Activated CD4-positive, alpha-beta T cell treated with anti-CD3 and anti-CD28 coated beads, Interleukin-2, Interleukin-6, amounts not matched to agents 100 ng/mL and 50 ng/mL, durations not matched to agents 16 hours and 8 hours (primary cell): Measurements from ENCODE around the gene SRP68.

Experiments used
- DNase-seq: peaks from one replicate; pipeline ENCODE4 v3.0.0-alpha.2; 2020

Gene SRP68

DNA sequence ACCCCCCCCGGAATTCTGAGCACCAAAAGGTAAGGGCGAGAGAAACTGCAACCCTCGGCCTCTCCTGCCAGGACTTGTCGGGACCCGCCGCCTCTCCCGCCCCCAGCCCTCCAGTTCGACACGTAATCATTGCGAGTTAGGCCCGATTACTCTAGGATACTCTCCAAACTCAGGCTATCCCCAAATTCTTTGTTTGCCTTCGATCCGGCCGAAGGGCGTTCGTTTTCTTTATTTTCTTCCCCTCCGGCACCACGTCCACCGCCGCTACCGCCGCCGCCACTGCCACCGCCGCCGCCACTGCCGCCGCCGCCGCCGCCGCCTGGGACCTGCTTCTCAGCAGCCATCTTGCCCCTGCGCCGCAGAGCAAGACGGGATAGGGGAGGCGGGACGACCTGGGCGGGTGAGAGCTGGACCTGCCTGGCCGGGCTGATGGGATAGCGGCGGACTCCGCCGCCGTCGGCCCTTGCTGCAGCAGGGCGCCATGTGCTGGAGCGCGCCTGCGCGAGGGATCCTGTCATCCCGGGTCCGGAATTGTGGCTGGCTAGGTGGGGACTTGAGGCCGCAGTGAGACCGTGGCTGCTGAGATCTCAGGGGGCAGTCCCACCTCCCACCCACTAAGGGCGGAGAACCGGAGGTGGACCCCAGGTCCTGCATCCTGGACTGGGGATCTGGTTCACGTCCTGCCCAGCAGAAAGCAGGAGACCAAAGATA lies at the start of gene SRP68:
SRP68 (minus strand) TSS at position 370 of the 711 bp plus-strand sequence; CDS start at position 344, 26 bp downstream.
- peak; percentile 93 for DNase-seq

GRCh38 chr17:76121932-76122430 lies 49.7 kb upstream of the SRP68 start:
- peak; percentile 17 for DNase-seq

DNA sequence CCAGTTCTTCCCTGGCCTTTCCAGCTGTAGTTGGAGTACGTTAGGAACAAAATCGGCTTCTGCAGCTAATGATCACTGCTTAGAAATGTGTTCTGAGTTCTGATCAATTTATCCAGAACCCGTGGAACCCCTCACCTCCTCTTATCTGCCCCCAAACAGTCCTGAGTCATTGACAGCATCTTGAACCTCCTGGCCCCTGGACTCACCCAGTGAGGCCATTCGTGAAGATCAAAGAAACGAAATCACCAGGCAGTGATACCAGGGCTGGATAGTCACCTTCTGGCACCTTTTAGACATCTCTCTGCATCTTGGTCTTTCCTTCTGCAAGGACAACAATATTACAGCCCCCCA lies 48.3 kb upstream of the SRP68 start:
- no peak for DNase-seq

DNA sequence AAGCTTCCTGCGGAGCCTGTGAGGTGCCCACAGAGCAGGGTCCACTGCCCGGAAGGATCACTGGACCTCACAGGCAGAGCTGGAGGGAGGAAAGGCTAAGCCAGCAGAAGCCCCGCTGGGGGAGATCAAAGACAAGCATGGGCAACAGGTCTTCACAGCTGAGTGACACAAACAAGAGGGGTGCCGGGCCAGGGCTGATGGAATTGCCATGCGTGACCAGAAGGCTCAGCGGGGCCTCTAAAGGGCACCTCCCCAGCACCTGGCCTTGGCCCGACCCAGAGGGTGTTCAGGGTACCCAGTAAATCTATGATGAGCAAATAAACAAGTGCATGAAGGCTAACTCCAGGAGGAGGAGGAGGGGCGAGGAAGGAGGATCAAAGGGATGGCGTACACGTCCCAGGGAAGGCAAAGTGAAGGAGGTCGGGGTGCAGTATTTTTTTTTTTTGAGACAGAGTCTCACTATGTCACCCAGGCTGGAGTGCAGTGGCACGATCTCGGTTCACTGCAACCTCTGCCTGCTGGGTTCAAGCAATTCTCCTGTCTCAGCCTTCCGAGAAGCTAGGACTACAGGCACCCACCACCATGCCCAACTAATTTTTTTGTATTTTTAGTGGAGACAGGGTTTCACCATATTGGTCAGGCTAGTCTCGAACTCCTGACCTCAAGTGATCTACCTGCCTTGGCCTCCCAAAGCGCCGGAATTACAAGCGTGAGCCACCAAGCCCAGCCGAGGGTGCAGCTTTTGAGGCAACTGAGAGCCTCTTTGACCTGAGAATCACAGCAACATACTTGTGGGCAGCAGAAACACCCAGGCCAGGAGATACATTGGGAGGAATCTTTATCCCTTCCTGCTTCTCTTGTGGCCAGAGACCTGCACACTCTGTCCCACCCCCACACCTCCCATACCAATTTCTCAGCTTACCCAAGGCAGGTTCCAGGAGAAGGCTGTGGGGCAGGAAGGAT lies 47.4 kb upstream of the SRP68 start:
- DNase-seq: no peak

DNA sequence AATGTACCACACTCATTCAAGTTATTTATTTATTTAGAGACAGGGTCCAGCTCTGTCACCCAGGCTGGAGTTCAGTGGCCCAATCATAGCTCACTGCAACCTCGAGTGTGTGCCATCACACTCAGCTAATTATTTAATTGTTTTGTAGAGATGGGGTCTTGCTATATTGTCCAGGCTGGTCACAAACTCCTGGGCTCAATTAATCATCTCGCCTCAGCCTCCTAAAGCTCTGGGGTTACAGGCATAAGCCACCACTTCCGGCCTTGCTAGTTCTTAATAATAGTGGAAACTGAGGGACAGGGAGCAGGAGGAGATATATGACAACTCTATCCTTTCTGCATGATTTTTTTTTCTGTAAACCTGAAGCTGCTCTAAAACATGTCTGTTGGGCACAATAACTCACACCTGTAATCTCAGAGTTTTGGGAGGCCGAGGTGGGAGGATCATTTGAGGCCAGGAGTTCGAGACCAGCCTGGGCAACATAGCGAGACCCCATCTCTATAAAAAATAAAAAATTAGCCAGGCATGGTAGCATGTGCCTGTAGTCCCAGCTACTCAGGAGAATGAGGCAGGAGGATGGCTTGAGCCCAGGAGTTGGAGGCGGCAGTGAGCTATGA lies 42.9 kb upstream of the SRP68 start:
- no peak for DNase-seq

- no peak for DNase-seq
Observed at GRCh38 chr17:76111956-76112355, 39.6 kb upstream of the SRP68 start.

- peak; percentile 23 for DNase-seq
Observed at GRCh38 chr17:76107509-76107908, 35.2 kb upstream of the SRP68 start.

- no peak for DNase-seq
Observed at GRCh38 chr17:76106703-76107102, 34.4 kb upstream of the SRP68 start.

GRCh38 chr17:76104896-76105231 lies 32.5 kb upstream of the SRP68 start:
- no peak for DNase-seq

- no peak for DNase-seq
Observed at GRCh38 chr17:76104140-76104895, 32.0 kb upstream of the SRP68 start.

DNA sequence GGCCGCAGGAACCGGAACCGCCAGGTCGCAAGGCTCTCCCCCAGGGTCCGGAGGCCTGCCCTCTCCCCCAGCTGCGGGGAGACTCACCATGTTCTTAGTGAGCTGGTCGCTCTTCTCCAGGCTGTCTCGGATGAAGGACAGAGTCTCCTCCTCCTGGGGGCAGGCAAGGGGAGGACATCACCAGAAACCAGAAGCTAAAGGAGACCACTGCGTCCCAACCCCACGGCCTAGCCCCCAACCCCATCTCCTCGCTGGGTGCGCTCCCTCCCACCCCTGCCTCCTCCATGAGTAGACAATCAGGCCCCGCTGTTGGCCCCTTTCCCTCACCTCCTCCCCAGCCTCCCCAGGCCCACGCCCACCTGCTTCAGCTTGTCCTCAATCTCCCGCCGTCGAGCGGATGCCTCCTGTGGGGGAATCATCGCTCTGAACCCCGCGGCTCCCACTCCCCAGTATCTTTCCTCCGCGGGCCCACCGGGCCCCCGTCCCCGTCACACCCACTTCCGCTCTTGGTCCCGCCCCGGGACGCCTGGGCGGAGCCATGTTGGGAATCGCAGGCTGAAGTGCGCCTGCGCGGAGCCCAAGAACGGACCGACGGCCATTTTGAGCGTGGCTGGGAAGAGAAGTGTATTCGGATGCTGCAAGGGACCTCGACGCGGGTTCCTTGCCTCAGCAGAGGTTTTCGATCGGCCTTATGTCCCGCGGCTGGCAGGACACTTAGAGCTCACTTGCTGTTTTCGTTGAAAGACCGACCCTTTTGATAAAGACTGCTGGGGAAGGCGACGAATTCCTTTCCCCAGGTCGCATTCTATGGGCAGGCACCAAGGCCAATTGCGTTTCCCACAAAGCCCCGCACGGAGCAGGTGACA lies 31.2 kb upstream of the SRP68 start, which contains the start of gene EXOC7:
EXOC7 (minus strand) TSS at position 514 of the 866 bp plus-strand sequence; CDS start at position 419, 95 bp downstream.
- DNase-seq: peak; percentile 96

DNA sequence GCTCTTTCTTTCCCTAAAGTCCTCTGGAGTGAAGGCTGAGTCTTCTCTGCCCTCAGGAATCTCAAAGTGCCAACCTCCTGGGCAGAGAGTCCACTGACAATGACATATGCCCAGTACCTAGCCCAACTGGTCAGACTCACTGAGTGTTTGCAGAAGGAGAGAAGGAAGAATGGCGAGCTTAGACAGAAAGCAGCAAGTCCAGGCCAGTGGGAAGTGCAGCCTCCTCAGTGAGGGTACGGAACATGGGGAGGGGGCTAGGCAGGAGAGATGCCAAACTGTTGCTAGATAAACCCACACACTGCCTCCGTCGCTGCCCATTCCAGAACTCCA lies 30.6 kb upstream of the SRP68 start:
- DNase-seq: no peak

DNA sequence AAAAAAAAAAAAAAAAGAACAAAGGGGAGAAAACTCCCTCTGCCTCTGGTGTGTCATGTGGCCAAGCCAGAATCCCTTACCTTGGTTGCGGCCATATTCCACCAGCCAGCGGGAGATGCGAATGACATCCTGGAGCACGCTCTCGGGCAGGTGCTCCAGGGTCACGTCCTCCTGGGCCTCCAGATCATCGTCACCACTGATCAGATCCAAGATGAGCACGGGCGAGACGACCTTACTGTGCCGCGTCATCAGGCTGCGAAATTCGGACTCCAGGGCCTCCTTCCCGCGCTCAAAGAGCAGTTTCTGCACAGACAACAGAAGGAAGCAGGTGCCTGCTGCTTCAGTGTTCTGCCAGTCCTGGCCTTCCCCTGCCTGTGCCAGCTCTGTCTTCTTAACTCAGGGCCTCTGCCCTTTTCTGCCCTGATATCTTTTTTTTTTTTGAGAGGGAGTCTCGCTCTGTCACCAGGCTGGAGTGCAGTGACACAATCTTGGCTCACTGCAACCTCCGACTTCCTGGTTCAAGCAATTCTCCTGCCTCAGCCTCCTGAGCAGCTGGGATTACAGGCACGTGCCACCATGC lies 25.5 kb upstream of the SRP68 start:
- no peak for DNase-seq

- DNase-seq: no peak
Observed at GRCh38 chr17:76095943-76096342, 23.6 kb upstream of the SRP68 start.

DNA sequence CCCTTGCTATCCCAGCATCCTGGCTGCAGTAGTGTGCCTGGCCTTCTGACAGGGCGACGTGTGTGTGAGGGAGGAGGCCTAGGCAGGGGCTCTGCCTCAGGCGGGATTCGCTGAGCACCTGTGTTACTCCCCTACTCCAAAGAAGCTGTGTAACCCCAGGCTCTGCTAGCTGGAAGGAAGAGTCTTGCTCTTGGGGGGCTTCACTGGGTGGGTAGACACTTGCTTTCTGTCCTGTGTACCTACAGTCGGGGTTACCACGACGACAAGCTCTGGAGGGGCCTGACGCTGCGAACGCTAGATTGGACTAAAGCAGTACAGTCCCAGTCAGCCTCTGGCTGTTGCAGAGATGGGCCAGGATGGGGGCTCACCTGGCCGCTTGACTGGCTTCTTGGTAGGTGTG lies 21.7 kb upstream of the SRP68 start:
- DNase-seq: no peak

DNA sequence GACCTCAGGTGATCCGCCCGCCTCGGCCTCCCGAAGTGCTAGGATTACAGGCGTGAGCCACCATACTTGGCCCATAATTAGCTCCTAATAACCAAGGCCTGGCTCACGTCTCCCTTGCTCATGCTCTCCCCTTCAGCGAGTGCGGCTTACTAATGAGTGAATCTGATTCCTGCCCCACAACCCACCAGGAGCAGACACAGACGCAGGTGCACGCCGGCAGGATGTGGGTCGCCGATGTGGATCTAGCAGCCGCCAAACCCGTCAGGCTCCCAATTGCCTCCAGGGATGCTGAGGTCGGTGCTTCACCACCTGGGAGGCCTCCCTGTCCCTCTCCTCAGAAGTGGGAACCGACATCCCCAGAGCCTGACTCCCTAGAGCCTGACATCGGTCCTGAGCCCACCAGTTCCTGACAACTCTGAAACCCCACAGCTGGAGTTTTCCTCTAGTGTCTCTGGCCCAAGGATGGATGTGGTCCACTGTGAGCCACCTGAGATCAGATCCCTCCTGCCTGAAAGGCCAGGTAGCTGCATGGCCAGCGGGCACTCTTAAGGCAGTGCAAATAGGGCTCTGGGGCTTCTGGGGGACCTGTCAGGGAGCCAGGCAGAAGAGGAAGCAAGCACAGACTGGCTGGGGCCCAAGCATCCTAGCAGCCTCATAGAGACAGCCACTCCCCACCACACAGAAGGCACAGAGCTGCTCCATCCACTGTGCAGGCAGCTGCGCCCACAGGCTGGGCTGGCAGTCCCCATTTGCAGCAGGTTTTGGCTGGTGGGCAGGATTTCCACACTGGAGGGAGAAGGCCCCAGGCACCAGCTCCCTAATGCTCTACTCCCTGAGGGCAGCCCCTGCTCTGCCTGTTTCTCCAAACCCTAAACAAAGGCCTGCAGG lies 20.5 kb upstream of the SRP68 start:
- no peak for DNase-seq

- DNase-seq: no peak
Observed at GRCh38 chr17:76091526-76092286, 19.4 kb upstream of the SRP68 start.

DNA sequence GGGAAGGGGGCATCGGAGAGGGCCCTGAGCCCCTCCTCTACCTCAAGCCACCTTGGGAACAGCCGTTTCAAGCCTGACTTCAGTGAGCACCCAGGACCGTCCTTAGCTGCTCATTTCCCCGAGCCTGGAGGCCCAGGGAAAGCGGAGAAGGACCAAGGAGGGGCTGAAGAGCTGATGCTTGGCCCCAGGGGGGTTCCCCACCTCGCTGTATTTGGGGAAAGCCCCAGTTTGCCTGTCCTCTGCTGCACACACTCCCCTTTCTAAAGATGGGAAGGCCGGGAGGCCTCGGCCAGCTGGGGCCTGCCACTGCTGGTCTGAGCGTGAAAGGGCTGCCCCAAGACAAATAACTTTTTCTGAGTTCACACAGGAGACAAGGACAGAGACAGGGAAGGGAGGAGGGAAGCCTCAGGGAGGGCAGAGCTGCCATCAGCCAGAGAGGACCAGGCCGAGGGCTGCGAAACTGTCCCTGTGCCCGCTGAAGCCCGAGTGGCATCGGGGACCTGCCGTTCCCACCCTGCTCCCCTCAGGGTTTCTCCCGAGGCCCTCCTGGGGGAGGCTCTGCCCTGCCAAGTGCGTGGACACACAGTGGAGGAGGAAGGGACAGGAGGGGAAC lies 18.3 kb upstream of the SRP68 start:
- no peak for DNase-seq
